ENCODE data around the gene CMSS1. TPM values are rescaled to one million over a fixed set of nuclear protein-coding genes. Genes with fewer than 3 reads are reported as not detected.
A peak's percentile ranks its signal among the peaks of the same experiment; 100 is the strongest.

Gene CMSS1
- total and polyA plus RNA-seq, 11 donors, result 13.5 to 48.4 (median 34.8) TPM

GRCh38 chr3:99929745-99930139 lies 112.1 kb downstream of the CMSS1 start:
- no peaks in the 10 kb centered on the region for H3K9me3 ChIP-seq
- H3K27ac ChIP-seq, result peak overlapping the region; percentile 12 to 77 (median 52)
- intact Hi-C loops (cut with DNase I), result loop anchor here in 6 of 10 donors (5.0 to 10.0 kb wide), 6 partner anchors 52 to 325 kb away; no protein-coding TSS in a partner anchor
- peak overlapping the region in 1 of 12 donors; percentile 3 for H3K4me3 ChIP-seq
- peak; percentile 40 to 56 (median 45) for ATAC-seq
- peaks cover 0 to 62% (median 35%) of the 10 kb centered on the region in 12 donors for H3K4me1 ChIP-seq
- no peaks in the 10 kb centered on the region for H3K36me3 ChIP-seq
- DNase-seq, result peak in 2 of 5 donors; percentile 23 to 46
- no peaks in the 10 kb centered on the region for H3K27me3 ChIP-seq
- TF ChIP-seq CTCF (IDR thresholded peaks at IDR 0.05) (no peak), POLR2A (IDR thresholded peaks at IDR 0.05) (no peak)
- 41 to 56% (median 47%) methylated on average over 3 of the region's 3 CpGs for WGBS, 4 donors

- DNase-seq (no peak), ATAC-seq (no peak)
- H3K36me3 ChIP-seq, result no peaks in the 10 kb centered on the region
- no peak overlapping the region for H3K4me3 ChIP-seq
- H3K27ac ChIP-seq, result peak overlapping the region in 6 of 12 donors; percentile 11 to 77 (median 72)
- no peaks in the 10 kb centered on the region for H3K9me3 ChIP-seq
- intact Hi-C loops (cut with DNase I), result loop anchor here in 2 of 10 donors (5.0 to 10.0 kb wide), 3 partner anchors 54 to 324 kb away; no protein-coding TSS in a partner anchor
- peaks cover 7 to 65% (median 38%) of the 10 kb centered on the region in 12 donors for H3K4me1 ChIP-seq
- WGBS, 4 donors, result 59 to 98% (median 97%) methylated on average over 1 of the region's 1 CpG
- no peak for TF ChIP-seq POLR2A (IDR thresholded peaks at IDR 0.05)
- TF ChIP-seq CTCF (IDR thresholded peaks at IDR 0.05), result no peak
- no peaks in the 10 kb centered on the region for H3K27me3 ChIP-seq
Measured at GRCh38 chr3:99931059-99931458, 113.4 kb downstream of the CMSS1 start.

- no peak overlapping the region for H3K4me3 ChIP-seq
- no peaks in the 10 kb centered on the region for H3K27me3 ChIP-seq
- intact Hi-C loops (cut with DNase I), result loop anchor here in 2 of 10 donors (5.0 to 10.0 kb wide), 3 partner anchors 57 to 321 kb away; no protein-coding TSS in a partner anchor
- peaks cover 11 to 58% (median 43%) of the 10 kb centered on the region in 12 donors for H3K4me1 ChIP-seq
- ATAC-seq (no peak), DNase-seq (no peak)
- no peaks in the 10 kb centered on the region for H3K9me3 ChIP-seq
- WGBS, 4 donors, result 85 to 90% (median 86%) methylated on average over 5 of the region's 5 CpGs
- TF ChIP-seq CTCF (IDR thresholded peaks at IDR 0.05), result no peak
- no peak for TF ChIP-seq POLR2A (IDR thresholded peaks at IDR 0.05)
- peak overlapping the region in 9 of 12 donors; percentile 11 to 73 (median 54) for H3K27ac ChIP-seq
- no peaks in the 10 kb centered on the region for H3K36me3 ChIP-seq
Measured at GRCh38 chr3:99933971-99934750, 116.5 kb downstream of the CMSS1 start.

Data from heart left ventricle (tissue), 16 donors.